ENCODE results near the gene CLEC2A.
"Not testable (repeated sequence)": the region's sequence is repeated elsewhere in the genome, so short reads cannot be mapped to it uniquely, and the experiment has no call there.

Gene CLEC2A

GRCh38 chr12:9932270-9932669 is at the start of gene CLEC2A:
Gene CLEC2A, minus strand, starts transcription at chr12:9932370. Its CDS starts 41 bp downstream, at chr12:9932329.
- DNase-seq, result no peak

- no peak for DNase-seq
These were observed 48.0 kb upstream of the CLEC2A start for GRCh38 chr12:9980126-9980525.

GRCh38 chr12:9977916-9978315 is 45.7 kb upstream of the CLEC2A start:
- no peak for DNase-seq

DNA sequence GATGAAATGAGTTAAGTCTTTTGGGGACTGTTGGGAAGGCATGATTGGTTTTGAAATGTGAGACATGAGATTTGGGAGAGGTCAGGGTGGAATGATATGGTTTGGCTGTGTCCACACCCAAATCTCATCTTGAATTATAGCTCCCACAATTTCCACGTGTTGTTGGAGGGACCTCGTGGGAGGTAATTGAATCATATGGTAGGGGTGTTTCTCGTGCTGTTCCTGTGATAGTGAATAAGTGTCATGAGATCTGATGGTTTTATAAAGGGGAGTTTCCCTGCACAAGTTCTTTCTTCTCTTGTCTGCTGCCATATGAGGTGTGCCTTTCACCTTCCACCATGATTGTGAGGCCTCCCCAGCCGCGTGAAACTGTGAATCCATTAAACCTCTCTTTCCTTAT is 44.5 kb upstream of the CLEC2A start:
- DNase-seq, result not testable (repeated sequence)

DNA sequence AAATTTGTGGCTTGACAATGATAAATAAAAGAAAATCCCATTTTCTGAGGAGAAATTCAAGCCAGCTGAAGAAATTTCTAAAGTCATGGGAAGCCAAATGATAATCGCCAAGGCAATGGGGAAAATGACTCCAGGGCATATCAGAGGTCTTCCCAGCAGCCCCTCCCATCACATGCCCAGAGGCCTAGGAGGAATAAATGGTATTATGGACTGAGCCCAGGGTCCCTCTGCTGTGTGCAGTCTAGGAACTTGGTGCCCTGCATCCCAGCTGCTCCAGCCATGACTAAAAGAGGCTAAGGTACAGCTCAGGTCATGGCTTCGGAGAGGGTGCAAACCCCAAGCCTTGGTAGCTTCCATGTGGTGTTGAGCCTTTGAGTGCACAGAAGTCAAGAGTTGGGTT is 43.4 kb upstream of the CLEC2A start:
- DNase-seq, result no peak

GRCh38 chr12:9974731-9975130 is 42.6 kb upstream of the CLEC2A start:
- not testable (repeated sequence) for DNase-seq

GRCh38 chr12:9973949-9974348 is 41.8 kb upstream of the CLEC2A start:
- no peak for DNase-seq

- no peak for DNase-seq
These were observed 39.0 kb upstream of the CLEC2A start, which contains the start of gene CLEC12A for GRCh38 chr12:9971181-9971580. Gene CLEC12A, plus strand, starts transcription at chr12:9971409. Its CDS starts 188 bp downstream, at chr12:9971597.

DNA sequence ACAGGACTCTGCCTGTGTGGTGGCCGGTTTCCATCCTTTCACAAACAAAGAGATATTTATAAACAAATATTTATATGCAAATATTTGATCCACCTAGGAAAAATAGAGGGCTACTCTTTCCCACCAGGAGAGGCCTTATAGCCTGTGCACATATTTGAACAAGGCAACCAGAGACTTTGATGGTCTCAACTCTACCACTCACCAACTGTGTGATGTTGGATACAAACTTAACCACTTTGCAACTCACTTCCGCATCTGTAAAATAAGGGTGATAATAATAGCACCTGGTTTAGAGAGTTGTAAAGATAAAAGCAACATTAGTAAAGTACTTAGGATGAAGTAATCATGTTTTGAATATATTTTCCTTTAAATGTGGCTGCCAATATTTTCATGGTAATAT is 37.5 kb upstream of the CLEC2A start:
- no peak for DNase-seq

DNA sequence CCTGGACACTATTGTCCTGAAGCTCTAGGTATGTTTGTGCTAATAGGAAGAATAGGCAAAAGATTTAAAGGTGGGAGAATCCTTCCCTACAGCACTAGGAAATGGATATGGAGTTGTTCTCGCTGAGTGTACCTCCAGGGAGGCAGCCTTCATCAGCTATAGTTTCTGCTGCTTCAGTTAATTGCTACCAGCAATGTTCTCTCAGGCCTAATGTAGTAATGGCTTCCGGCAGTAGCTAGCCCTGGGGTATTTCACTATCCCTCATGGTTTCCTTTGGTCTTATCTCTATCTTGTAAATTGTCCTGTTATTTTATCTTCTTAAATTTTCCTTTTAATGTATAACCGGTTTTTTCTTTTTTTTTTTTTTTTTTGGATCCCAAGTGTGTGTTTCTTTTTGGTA is 29.7 kb upstream of the CLEC2A start:
- no peak for DNase-seq

- no peak for DNase-seq
These were observed 28.9 kb upstream of the CLEC2A start for GRCh38 chr12:9961106-9961505.

GRCh38 chr12:9960590-9960989 is 28.4 kb upstream of the CLEC2A start:
- no peak for DNase-seq

DNA sequence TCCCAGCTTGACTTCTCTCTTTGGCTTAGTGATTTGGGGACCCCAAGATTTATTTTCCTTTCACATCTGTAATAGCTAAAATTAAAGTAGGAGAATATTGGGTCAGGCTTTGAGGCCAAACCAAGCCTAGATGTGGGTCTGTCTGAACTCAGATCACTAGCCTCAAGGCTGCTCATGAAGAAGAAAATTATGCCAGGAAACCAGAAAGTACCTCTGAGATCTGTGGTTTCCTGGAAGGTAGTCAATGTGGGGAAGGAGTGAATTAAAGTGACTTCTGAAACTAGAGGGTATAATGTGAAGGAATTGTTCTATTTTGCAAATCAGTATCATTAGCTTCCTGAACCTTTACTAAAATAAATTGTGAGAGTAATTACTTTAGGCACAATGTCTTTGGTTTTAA is 25.7 kb upstream of the CLEC2A start:
- no peak for DNase-seq

DNA sequence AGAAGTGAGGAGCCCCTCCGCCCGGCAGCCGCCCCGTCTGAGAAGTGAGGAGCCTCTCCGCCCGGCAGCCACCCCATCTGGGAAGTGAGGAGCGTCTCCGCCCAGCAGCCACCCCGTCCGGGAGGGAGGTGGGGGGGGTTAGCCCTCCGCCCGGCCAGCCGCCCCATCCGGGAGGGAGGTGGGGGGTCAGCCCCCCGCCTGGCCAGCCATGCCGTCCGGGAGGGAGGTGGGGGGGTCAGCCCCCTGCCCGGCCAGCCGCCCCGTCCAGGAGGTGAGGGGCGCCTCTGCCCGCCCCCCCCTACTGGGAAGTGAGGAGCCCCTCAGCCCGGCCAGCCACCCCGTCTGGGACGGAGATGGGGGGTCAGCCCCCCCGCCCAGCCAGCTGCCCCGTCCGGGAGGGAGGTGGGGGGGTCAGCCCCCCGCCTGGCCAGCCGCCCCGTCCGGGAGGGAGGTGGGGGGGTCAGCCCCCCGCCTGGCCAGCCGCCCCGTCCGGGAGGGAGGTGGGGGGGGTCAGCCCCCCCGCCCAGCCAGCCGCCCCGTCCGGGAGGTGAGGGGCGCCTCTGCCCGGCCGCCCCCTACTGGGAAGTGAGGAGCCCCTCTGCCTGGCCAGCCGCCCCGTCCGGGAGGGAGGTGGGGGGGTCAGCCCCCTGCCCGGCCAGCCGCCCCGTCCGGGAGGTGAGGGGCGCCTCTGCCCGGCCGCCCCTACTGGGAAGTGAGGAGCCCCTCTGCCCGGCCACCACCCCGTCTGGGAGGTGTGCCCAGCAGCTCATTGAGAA is 21.0 kb upstream of the CLEC2A start:
- DNase-seq, result not testable (repeated sequence)

DNA sequence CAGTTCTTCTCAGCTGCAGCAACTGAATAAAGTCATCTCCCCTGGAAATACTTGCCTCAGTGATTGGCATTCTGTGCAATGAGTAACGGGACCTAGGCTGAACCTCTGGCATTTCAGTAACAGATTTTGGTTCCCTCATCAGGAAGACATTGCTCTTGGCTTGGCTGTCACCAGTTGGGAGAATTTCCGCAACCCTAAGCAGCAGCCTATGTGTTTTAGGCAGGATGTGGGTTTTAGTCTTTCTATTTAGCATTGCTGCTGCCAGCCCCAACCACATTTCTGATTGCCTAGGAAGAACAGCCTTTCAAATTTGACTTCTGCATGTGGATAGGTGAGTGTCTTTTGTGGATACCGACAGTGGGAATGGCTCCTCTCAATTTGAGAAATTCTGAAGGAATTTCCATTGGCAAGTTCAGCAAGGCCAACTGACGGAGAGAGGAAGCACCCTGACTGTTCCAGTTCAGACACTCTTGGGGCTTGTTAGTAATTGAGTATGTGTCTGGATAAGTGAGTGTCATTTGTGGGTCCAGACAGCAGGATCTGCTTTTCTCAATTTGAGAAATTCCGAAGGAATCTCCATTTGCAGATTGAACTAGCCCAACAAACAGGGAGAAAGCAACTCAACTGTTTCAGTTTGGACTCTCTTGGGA is 19.0 kb upstream of the CLEC2A start:
- no peak for DNase-seq

- DNase-seq, result no peak
These were observed 16.6 kb upstream of the CLEC2A start for GRCh38 chr12:9948606-9949296.

DNA sequence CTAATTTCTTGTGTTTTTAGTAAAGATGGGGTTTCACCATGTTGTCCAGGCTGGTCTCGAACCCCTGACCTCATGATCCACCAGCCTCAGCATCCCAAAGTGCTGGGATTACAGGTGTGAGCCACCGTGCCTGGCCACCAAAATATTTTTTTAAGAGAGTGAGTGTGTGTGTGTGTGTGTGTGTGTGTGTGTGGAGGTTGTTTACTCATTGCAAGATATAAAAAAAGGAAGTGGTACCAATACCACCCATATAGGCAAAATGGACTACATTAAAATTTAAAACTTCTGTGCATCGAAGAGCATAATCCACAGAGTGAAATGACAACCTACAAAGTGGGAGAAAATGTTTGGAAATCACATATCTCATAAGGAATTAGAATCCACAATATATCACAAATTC is 15.5 kb upstream of the CLEC2A start:
- DNase-seq, result no peak

DNA sequence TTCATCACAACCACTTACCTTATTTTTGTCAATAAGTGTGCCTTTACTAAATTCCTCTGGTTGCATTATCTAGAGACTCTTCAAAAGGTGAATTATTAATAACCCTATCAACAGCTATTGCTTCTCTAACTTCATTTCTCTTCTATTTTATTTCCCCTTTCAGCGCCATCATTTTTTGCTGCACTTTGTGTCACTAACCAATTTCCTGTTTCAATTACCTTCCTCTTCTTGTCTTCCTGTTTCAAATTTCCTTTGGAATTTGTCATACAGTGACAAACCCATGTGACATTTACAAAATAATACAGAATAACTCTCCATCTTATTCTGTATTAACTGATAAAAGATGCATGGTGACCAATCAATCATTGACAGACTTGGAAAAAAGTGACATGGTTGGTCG is 12.2 kb upstream of the CLEC2A start:
- no peak for DNase-seq

DNA sequence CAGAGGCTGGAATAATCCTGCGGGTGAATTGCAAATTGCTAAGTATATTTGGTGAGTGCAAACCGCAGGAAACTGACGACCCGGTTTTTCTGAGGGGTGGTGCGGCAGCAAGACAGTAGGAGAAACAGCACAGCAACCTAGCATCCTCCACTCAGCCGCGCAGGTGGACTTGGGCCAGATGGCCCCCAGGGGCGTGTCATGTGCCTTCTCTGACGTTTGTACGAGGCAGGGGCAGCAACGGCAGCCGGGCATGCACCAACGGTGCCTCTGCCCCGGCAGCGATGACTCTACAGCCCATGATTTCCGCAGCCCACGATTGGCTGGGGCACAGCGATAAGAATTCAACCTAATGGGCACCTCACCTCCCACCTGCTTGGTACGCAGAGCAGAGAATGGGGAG is 11.1 kb upstream of the CLEC2A start:
- no peak for DNase-seq

- no peak for DNase-seq
These were observed 9.7 kb upstream of the CLEC2A start for GRCh38 chr12:9941838-9942237.

DNA sequence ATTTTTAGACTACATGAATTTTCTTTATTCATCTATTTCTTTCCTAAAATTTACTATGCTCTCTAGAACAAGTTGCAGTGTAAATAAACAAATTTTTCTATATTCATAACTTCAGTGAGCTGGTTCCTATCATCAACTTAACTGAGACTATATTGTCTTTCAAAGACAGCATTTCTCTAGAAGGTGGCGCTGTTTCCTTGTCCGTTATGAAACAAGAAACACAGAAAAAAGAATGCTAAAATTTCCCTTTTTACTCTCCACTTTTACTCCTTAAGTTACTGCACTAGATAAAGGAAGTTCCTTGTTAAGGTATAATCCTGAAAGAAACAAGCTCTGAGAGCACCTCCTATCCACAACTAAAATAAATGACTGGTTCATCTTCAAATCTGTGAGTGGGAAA is 8.2 kb upstream of the CLEC2A start:
- no peak for DNase-seq

- no peak for DNase-seq
These were observed 4.4 kb upstream of the CLEC2A start for GRCh38 chr12:9936591-9936990.

DNA sequence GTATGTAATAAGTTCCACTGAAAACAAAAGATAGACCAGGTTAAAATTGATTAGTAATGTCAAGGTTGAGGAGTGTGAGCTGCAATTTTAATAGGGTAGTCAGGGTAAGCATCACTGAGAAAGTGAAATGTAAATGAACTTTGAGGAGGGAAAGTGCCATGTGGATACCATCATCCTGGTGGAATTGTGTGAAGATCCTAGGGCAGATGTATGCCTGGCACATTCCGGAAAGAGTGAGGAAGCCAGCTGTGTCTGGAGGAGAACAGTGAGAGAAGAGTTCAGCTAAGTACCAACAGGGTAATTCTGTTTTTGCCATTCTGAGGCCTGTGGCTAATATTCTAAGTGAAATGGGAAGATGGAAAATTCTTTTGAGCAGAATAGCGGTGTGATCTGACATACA is 2.9 kb upstream of the CLEC2A start:
- no peak for DNase-seq

GRCh38 chr12:9933958-9934357 is 1.8 kb upstream of the CLEC2A start:
- no peak for DNase-seq
